GM12874 (cell line): ENCODE results near the gene ZMYND19.

Experiments
- TF ChIP-seq, protein P1 (sequence below): IDR thresholded peaks from 2 replicates; pipeline ENCODE4 v1.5.1; 2011; ENCODE audit warnings: low read depth, mild to moderate bottlenecking, control low read depth, low read length, moderate library complexity; ENCODE audit not compliant: insufficient read depth

Gene ZMYND19

DNA sequence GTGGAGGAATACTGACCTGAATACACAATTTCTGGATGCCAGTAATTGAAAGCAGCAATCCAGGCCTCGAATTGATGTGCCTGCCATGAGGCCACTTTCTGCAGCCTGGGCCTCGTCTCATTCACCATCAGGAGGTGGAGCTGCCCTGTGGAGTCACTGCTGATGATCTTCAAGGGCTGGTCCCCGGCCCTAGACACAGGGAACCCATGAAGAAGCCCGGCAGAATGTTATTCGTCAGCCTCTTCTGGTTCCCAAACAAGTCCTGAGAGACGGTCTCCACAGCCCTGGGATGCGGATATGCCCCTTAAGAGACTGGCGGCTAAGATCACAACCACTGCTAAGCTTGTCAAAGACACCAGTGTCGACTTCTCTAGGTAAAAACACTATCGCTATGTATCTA, 16.1 kb downstream of the ZMYND19 start:
- TF ChIP-seq, protein P1, sequence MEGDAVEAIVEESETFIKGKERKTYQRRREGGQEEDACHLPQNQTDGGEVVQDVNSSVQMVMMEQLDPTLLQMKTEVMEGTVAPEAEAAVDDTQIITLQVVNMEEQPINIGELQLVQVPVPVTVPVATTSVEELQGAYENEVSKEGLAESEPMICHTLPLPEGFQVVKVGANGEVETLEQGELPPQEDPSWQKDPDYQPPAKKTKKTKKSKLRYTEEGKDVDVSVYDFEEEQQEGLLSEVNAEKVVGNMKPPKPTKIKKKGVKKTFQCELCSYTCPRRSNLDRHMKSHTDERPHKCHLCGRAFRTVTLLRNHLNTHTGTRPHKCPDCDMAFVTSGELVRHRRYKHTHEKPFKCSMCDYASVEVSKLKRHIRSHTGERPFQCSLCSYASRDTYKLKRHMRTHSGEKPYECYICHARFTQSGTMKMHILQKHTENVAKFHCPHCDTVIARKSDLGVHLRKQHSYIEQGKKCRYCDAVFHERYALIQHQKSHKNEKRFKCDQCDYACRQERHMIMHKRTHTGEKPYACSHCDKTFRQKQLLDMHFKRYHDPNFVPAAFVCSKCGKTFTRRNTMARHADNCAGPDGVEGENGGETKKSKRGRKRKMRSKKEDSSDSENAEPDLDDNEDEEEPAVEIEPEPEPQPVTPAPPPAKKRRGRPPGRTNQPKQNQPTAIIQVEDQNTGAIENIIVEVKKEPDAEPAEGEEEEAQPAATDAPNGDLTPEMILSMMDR = no peak

DNA sequence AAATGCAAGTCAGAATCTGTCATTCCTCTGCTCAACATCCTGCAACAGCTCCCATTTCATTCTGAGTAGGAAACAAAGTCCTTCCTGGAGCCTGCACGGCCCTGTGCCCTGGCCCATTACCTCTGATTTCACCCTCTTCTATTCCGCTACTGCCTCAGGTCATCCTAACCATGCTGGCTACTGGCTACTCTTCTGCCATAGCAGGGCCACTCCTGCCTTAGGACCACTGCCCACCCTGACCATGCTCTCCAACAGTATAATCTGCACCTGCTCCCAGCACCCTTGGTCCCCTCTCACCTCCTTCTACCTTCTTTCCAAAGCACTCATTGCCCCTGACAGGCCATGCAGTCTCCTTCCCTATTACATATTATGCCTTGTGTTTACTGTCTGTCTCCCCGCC, 19.7 kb downstream of the ZMYND19 start:
- TF ChIP-seq, protein P1 = no peak

DNA sequence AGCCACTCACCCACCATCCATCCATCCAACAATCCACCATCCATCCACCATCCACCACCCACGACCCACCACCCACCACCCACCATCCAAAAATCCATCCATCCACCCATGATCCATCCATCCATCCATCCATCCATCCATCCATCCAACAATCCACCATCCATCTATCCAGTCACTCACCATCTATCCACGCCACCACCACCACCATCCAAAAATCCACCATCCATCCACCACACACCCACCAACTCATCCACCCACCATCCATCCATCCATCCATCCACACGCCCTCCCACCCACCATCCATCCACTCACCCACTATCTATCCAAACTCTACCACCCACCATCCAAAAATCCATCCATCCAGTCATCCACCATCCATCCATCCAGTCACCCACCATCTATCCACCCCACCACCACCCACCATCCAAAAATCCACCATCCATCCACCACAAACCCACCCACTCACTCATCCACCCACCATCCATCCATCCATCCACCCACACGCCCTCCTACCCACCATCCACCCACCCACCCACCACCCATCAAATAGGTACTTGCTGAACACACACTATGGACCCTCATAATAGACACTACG, 20.6 kb downstream of the ZMYND19 start:
- TF ChIP-seq, protein P1 = no peak

DNA sequence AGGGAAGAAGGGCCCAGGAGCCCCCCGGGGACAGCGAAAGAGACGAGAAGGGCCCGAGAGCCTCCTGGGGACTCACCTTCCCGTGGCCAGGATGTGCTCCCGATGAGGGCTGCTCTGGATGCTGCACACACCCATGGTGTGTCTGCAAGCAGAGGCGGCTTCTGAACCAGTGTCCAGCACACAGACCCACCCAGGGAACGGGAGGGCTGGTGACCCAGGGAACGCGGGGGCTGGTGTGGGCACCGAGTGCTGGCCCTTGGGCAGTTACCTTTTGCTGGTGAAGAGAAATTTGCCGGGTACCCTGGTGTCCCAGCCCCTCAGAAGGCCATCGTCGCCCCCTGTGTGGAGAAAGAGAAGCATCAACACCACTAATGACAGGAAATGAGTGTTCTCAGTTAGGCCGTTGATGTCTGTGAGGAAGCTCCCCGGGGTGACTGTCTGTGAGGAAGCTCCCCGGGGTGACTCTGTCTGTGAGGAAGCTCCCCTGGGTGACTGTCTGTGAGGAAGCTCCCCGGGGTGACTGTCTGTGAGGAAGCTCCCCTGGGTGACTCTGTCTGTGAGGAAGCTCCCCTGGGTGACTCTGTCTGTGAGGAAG, 25.4 kb downstream of the ZMYND19 start:
- TF ChIP-seq, protein P1 = no peak

DNA sequence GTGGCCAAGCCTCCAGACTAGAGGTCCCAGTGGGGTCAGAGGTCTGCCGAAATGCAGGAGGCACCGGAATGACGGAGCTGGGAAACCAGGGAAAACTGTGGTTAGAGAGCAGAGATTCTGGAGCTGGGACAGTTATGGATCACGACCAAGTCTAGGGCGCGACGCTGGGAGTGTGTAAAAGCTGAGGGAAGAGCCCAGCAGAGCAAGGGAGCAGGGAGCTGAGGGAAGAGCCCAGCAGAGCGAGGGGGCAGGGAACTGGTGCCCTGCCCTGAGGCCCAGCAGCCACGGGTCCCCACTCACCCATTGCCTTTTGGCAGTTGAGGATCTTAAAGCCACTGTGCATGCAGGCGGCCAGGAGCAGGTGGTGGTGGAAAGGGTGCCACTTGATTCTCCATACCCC, 26.2 kb downstream of the ZMYND19 start:
- TF ChIP-seq, protein P1 = no peak

DNA sequence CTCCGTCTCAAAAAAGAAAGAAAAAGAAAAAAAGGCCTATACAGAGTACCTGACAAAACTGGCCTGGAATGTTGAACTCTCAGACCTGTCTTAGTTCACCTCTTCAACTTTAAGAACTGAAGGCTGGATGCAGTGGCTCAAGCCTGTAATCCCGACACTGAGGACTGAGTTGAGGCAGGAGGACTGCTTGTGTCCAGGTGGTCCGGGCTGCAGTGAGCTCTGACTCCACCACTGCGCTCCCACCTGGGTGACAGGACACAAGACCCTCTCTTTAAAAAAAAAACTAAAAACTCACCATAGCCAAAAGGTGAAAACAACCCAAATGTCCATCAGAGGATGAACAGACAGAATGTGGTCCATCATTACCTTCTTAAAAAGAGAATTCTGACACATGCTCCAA, 32.2 kb downstream of the ZMYND19 start:
- TF ChIP-seq, protein P1 = no peak

DNA sequence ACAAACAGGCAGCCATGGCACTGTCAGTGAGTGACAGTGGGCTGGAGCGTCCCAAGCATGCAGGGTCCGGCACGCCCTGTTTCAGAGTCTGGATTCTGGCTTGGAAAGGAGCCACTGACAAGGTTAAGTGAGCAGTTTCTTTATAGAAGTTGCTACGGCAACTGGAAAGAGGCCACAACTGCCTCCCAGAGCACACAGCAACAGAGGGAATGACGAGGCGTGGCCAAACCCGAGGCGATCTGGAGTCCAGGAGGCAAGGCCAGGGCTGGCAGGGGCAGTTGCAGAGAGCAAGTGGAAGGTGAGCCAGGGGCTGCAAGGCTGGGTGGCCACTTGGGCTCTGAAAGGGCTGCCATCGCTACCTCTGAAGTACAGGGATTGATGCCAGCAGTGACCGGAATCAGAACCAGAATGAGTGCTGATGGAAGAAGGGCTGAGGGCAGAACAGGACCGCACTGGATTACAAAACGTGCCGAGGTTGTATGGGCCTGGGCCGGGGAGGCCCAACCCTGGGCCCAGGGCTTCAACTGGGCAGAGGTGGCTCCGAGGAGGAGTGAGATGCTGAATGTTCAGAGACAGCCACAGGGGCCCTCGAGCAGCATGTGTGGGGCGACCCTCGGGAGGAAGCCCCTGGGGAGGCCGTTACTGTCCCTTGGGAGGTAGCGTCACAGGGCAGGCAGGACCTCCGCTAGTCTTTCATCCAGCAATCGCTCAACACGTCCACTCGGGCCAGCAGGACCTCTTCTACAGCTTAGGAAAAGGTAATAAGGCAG, 34.1 kb downstream of the ZMYND19 start:
- TF ChIP-seq, protein P1 = no peak
